Embryonic facial prominence (tissue), 1 donor: Measurements from ENCODE around the gene BCL11B.

ENCODE experiments used
- DNase-seq: peaks from one replicate; pipeline ENCODE4 v3.0.0-alpha.2; 2016; ENCODE audit errors: extremely low spot score

BCL11B gene

GRCh38 chr14:99119554-99120525 is 152.2 kb downstream of the BCL11B start:
- peak; percentile 56 for DNase-seq
